Liver (tissue), 9 donors: Measurements from ENCODE around the gene U2AF2. TPM values are rescaled to one million over a fixed set of nuclear protein-coding genes. Genes with fewer than 3 reads are reported as not detected.

Source experiments
- DNase-seq: peaks from one replicate; pipeline ENCODE4 v3.0.0-alpha.2; 2017; ENCODE audit warnings: low spot score
- H3K27ac ChIP-seq, 2 donors: one replicate each; pipeline ENCODE4 v1.7.0; 2013; ENCODE audit warnings: inconsistent platforms in 2 of 2, low read length in 2 of 2, control low read depth in 1 of 2, low read depth in 1 of 2, mild to moderate bottlenecking in 1 of 2
- H3K27me3 ChIP-seq, 4 donors: one replicate each; pipeline versions ENCODE4 v1.6.1 to v1.7.0; 2013; ENCODE audit warnings: low read length in 3 of 4, inconsistent platforms in 1 of 4, mild to moderate bottlenecking in 1 of 4, moderate library complexity in 1 of 4; ENCODE audit not compliant: control insufficient read depth in 4 of 4, insufficient read depth in 4 of 4
- H3K36me3 ChIP-seq, 4 donors: one replicate each; pipeline versions ENCODE4 v1.6.1 to v1.7.0; 2013; ENCODE audit warnings: low read length in 3 of 4, mild to moderate bottlenecking in 3 of 4, low read depth in 1 of 4, moderate library complexity in 1 of 4; ENCODE audit not compliant: control insufficient read depth in 4 of 4, insufficient read depth in 3 of 4
- H3K4me1 ChIP-seq, 4 donors: one replicate each; pipeline versions ENCODE4 v1.6.1 to v1.7.0; 2013; ENCODE audit warnings: low read length in 3 of 4, mild to moderate bottlenecking in 3 of 4, moderate library complexity in 1 of 4; ENCODE audit not compliant: control insufficient read depth in 4 of 4, insufficient read depth in 4 of 4
- H3K4me3 ChIP-seq, 3 donors: one replicate each; pipeline versions ENCODE4 v1.6.1 to v1.7.0; 2013; ENCODE audit warnings: low read length in 3 of 3, control low read depth in 1 of 3, low read depth in 1 of 3, mild to moderate bottlenecking in 1 of 3
- H3K9ac ChIP-seq, 2 donors: one replicate each; pipeline ENCODE4 v1.7.0; 2013; ENCODE audit warnings: low read length in 2 of 2, mild to moderate bottlenecking in 2 of 2, moderate library complexity in 2 of 2, control low read depth in 1 of 2, low read depth in 1 of 2
- H3K9me3 ChIP-seq, 4 donors: one replicate each; pipeline versions ENCODE4 v1.6.1 to v1.7.0; 2013; ENCODE audit warnings: low read length in 3 of 4; ENCODE audit not compliant: control insufficient read depth in 4 of 4
- EGR1 ChIP-seq, 2 donors: IDR thresholded peaks; 2 replicates each; pipeline ENCODE4 v1.6.1; 2016 to 2018; ENCODE audit warnings: antibody characterized with exemption in 2 of 2, low read depth in 2 of 2
- FOXA1 ChIP-seq: IDR thresholded peaks from 2 replicates; pipeline ENCODE4 v1.6.1; 2016; ENCODE audit warnings: antibody characterized with exemption
- FOXA2 ChIP-seq: IDR thresholded peaks from 2 replicates; pipeline ENCODE4 v1.6.1; 2016; ENCODE audit warnings: antibody characterized with exemption
- HNF4A ChIP-seq, 2 donors: conservative IDR thresholded peaks; 2 replicates each; pipeline ENCODE4 v1.6.1; 2016; ENCODE audit warnings: antibody characterized with exemption in 2 of 2, mild to moderate bottlenecking in 2 of 2
- HNF4G ChIP-seq: IDR thresholded peaks from 2 replicates; pipeline ENCODE4 v1.6.1; 2016; ENCODE audit warnings: antibody characterized with exemption
- JUND ChIP-seq, 2 donors: IDR thresholded peaks; 2 replicates each; pipeline ENCODE4 v1.6.1; 2016; ENCODE audit warnings: antibody characterized with exemption in 2 of 2
- NR2F2 ChIP-seq: IDR thresholded peaks from 2 replicates; pipeline ENCODE4 v1.6.1; 2016; ENCODE audit warnings: antibody characterized with exemption
- RAD21 ChIP-seq, 2 donors: IDR thresholded peaks; 2 replicates each; pipeline ENCODE4 v1.6.1; 2016; ENCODE audit warnings: antibody characterized with exemption in 2 of 2, mild to moderate bottlenecking in 2 of 2
- RXRA ChIP-seq, 2 donors: IDR thresholded peaks; 2 replicates each; pipeline ENCODE4 v1.6.1; 2017 to 2018; ENCODE audit warnings: antibody characterized with exemption in 2 of 2, mild to moderate bottlenecking in 1 of 2
- SP1 ChIP-seq: IDR thresholded peaks from 2 replicates; pipeline ENCODE4 v1.6.1; 2018; ENCODE audit warnings: antibody characterized with exemption, mild to moderate bottlenecking
- TAF1 ChIP-seq: conservative IDR thresholded peaks from 2 replicates; pipeline ENCODE4 v1.6.1; 2016; ENCODE audit warnings: antibody characterized with exemption, mild to moderate bottlenecking
- YY1 ChIP-seq: IDR thresholded peaks from 2 replicates; pipeline ENCODE4 v1.6.1; 2016; ENCODE audit warnings: antibody characterized with exemption, mild to moderate bottlenecking
- WGBS: extraction: QIAGEN DNeasy Blood & Tissue Kit; methylation state at CpG from one replicate; pipeline ENCODE4 v1.1.7; 2013; 5-methylcytosine and 5-hydroxymethylcytosine counted together
- polyA plus RNA-seq, 2 donors: library from polyadenylated mRNA; stranded (reverse) in 1 of 2; unstranded in 1 of 2; fragments of 200-250 nt in 1 of 2; fragments of >200 nt in 1 of 2; fragmentation: Nextera tagmentation in 1 of 2; extraction: Ambion mirVana in 1 of 2; gene quantifications; one replicate each; pipeline versions ENCODE4 v1.2.1 to v1.2.3, GENCODE V29; 2013 to 2015
- total RNA-seq, 2 donors: library from RNA; depleted of rRNA; stranded (reverse); fragments of >200 nt; gene quantifications; one replicate each; pipeline ENCODE4 v1.2.3, GENCODE V29; 2014
- TF ChIP-seq, protein P1 (sequence below): fragments of 150-350 bp; IDR thresholded peaks from 2 replicates; pipeline ENCODE4 v1.5.1; 2017; ENCODE audit warnings: improper control_type of control experiment, low read depth, low read length; ENCODE audit not compliant: missing input control
- TF ChIP-seq, protein P2 (sequence below): IDR thresholded peaks from 2 replicates; pipeline ENCODE4 v1.6.1; 2016; ENCODE audit warnings: antibody characterized with exemption, mild to moderate bottlenecking
- TF ChIP-seq, protein P3 (sequence below): IDR thresholded peaks from 2 replicates; pipeline ENCODE4 v1.6.1; 2016; ENCODE audit warnings: antibody characterized with exemption
- TF ChIP-seq, protein P4 (sequence below): IDR thresholded peaks from 2 replicates; pipeline ENCODE4 v1.6.1; 2016; ENCODE audit warnings: antibody characterized with exemption
- TF ChIP-seq, protein P5 (sequence below): IDR thresholded peaks from 2 replicates; pipeline ENCODE4 v1.6.1; 2016; ENCODE audit warnings: antibody characterized with exemption
- donor health status: healthy.
- donor health status: healthy.
- donor health status: healthy.
- donor health status: healthy.
- donor health status: healthy.

U2AF2 gene
- total and polyA plus RNA-seq, 4 donors = 8.6 to 66.6 (median 51.2) TPM

DNA sequence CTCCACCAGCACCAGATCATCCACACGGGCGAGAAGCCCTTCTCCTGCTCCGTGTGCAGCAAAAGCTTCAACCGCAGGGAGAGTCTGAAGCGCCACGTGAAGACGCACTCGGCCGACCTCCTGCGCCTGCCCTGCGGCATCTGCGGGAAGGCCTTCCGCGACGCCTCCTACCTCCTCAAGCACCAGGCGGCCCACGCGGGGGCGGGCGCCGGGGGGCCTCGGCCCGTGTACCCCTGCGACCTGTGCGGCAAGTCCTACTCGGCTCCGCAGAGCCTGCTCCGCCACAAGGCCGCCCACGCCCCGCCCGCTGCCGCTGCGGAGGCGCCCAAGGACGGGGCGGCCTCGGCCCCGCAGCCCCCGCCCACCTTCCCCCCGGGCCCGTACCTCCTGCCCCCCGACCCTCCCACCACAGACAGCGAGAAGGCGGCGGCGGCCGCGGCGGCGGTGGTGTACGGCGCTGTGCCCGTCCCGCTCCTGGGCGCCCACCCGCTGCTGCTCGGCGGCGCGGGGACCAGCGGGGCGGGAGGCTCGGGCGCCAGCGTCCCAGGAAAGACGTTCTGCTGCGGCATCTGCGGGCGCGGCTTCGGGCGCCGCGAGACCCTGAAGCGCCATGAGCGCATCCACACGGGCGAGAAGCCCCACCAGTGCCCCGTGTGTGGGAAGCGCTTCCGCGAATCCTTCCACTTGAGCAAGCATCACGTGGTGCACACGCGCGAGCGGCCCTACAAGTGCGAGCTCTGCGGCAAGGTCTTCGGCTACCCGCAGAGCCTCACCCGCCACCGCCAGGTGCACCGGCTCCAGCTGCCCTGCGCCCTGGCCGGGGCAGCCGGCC, 39.9 kb upstream of the U2AF2 start:
- no peaks in the 10 kb centered on the region for H3K4me1 ChIP-seq
- no peak overlapping the region for H3K9ac ChIP-seq
- no peak overlapping the region for H3K4me3 ChIP-seq
- H3K27me3 ChIP-seq = no peaks in the 10 kb centered on the region
- no peak for DNase-seq
- peaks cover 0 to 21% (median 11%) of the 10 kb centered on the region in 4 donors for H3K36me3 ChIP-seq
- TF ChIP-seq, protein P1, sequence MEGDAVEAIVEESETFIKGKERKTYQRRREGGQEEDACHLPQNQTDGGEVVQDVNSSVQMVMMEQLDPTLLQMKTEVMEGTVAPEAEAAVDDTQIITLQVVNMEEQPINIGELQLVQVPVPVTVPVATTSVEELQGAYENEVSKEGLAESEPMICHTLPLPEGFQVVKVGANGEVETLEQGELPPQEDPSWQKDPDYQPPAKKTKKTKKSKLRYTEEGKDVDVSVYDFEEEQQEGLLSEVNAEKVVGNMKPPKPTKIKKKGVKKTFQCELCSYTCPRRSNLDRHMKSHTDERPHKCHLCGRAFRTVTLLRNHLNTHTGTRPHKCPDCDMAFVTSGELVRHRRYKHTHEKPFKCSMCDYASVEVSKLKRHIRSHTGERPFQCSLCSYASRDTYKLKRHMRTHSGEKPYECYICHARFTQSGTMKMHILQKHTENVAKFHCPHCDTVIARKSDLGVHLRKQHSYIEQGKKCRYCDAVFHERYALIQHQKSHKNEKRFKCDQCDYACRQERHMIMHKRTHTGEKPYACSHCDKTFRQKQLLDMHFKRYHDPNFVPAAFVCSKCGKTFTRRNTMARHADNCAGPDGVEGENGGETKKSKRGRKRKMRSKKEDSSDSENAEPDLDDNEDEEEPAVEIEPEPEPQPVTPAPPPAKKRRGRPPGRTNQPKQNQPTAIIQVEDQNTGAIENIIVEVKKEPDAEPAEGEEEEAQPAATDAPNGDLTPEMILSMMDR = no peak
- TF ChIP-seq, protein P2, sequence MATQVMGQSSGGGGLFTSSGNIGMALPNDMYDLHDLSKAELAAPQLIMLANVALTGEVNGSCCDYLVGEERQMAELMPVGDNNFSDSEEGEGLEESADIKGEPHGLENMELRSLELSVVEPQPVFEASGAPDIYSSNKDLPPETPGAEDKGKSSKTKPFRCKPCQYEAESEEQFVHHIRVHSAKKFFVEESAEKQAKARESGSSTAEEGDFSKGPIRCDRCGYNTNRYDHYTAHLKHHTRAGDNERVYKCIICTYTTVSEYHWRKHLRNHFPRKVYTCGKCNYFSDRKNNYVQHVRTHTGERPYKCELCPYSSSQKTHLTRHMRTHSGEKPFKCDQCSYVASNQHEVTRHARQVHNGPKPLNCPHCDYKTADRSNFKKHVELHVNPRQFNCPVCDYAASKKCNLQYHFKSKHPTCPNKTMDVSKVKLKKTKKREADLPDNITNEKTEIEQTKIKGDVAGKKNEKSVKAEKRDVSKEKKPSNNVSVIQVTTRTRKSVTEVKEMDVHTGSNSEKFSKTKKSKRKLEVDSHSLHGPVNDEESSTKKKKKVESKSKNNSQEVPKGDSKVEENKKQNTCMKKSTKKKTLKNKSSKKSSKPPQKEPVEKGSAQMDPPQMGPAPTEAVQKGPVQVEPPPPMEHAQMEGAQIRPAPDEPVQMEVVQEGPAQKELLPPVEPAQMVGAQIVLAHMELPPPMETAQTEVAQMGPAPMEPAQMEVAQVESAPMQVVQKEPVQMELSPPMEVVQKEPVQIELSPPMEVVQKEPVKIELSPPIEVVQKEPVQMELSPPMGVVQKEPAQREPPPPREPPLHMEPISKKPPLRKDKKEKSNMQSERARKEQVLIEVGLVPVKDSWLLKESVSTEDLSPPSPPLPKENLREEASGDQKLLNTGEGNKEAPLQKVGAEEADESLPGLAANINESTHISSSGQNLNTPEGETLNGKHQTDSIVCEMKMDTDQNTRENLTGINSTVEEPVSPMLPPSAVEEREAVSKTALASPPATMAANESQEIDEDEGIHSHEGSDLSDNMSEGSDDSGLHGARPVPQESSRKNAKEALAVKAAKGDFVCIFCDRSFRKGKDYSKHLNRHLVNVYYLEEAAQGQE = no peak
- TF ChIP-seq HNF4A (conservative IDR thresholded peaks at IDR 0.05) = no peak
- no peak for TF ChIP-seq FOXA2
- no peak for TF ChIP-seq NR2F2
- TF ChIP-seq SP1 = no peak
- TF ChIP-seq, protein P3, sequence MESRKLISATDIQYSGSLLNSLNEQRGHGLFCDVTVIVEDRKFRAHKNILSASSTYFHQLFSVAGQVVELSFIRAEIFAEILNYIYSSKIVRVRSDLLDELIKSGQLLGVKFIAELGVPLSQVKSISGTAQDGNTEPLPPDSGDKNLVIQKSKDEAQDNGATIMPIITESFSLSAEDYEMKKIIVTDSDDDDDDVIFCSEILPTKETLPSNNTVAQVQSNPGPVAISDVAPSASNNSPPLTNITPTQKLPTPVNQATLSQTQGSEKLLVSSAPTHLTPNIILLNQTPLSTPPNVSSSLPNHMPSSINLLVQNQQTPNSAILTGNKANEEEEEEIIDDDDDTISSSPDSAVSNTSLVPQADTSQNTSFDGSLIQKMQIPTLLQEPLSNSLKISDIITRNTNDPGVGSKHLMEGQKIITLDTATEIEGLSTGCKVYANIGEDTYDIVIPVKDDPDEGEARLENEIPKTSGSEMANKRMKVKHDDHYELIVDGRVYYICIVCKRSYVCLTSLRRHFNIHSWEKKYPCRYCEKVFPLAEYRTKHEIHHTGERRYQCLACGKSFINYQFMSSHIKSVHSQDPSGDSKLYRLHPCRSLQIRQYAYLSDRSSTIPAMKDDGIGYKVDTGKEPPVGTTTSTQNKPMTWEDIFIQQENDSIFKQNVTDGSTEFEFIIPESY = no peak
- TF ChIP-seq JUND (IDR thresholded peaks at IDR 0.05) = no peak
- no peak for TF ChIP-seq EGR1 (IDR thresholded peaks at IDR 0.05; ENCODE audit: low read depth in 2 of 2)
- TF ChIP-seq FOXA1 = no peak
- no peak for TF ChIP-seq RAD21 (IDR thresholded peaks at IDR 0.05)
- TF ChIP-seq, protein P4, sequence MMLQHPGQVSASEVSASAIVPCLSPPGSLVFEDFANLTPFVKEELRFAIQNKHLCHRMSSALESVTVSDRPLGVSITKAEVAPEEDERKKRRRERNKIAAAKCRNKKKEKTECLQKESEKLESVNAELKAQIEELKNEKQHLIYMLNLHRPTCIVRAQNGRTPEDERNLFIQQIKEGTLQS = no peak
- no peak for TF ChIP-seq RXRA (IDR thresholded peaks at IDR 0.05)
- TF ChIP-seq YY1 = no peak
- TF ChIP-seq TAF1 = no peak
- TF ChIP-seq, protein P5, sequence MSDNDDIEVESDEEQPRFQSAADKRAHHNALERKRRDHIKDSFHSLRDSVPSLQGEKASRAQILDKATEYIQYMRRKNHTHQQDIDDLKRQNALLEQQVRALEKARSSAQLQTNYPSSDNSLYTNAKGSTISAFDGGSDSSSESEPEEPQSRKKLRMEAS = no peak
- TF ChIP-seq HNF4G = no peak
- H3K9me3 ChIP-seq = no peaks in the 10 kb centered on the region
- H3K27ac ChIP-seq = no peak overlapping the region
- WGBS = 97% methylated on average over 98 of the region's 98 CpGs
